ENCODE results near the gene EMILIN2.

The EMILIN2 gene

GRCh38 chr18:2878656-2879330, 32.0 kb downstream of the EMILIN2 start:
- TF ChIP-seq ZNF274 (IDR thresholded peaks at IDR 0.05; ENCODE audit: low read depth, low read length): no peak
- no peak overlapping the region for H3K4me3 ChIP-seq (ENCODE audit: low read length)

DNA sequence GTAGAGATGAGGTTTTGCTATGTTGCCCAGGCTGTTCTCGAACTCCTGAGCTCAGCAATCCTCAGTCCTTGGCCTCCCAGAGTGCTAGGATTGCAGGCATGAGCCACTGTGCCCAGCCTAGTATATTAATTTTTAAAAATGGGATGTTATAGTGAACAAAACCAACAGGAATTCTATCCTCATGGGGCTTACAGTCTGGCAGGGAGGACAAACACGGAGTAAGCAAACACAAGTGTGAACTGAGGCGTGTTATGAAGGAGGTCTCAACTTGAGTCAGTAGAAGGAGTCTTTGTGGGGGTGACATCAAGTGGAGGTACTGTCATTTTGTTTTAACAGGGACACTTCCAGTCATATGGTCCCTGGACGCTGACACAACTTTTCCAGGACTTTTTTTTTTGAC, 33.1 kb downstream of the EMILIN2 start:
- no peak overlapping the region for H3K4me3 ChIP-seq (ENCODE audit: low read length)
- no peak for TF ChIP-seq ZNF274 (IDR thresholded peaks at IDR 0.05; ENCODE audit: low read depth, low read length)

GRCh38 chr18:2880473-2880872, 33.7 kb downstream of the EMILIN2 start:
- H3K4me3 ChIP-seq (ENCODE audit: low read length): no peak overlapping the region
- TF ChIP-seq ZNF274 (IDR thresholded peaks at IDR 0.05; ENCODE audit: low read depth, low read length): no peak

GRCh38 chr18:2881088-2881839, 34.5 kb downstream of the EMILIN2 start:
- TF ChIP-seq ZNF274 (IDR thresholded peaks at IDR 0.05; ENCODE audit: low read depth, low read length): no peak
- no peak overlapping the region for H3K4me3 ChIP-seq (ENCODE audit: low read length)

GRCh38 chr18:2881840-2882195, 35.0 kb downstream of the EMILIN2 start:
- TF ChIP-seq ZNF274 (IDR thresholded peaks at IDR 0.05; ENCODE audit: low read depth, low read length): no peak

DNA sequence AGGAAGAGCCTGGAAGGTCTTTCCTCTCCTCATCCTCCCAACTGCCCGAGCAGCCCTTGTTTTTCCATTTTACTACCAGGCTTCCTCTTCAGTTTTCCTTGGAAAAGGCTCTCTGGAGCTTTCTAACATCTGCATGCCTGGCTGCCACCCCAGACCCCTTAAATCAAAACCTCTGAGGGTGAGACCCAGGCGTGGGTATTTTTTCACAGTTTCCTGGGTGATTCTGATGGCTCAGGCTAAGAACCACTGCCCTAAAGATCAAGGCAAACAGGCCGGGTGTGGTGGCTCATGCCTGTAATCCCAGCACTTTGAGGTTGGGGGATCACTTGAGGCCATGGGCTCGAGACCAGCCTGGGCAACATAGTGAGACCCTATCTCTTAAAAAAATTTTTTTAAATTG, 35.4 kb downstream of the EMILIN2 start:
- no peak for TF ChIP-seq ZNF274 (IDR thresholded peaks at IDR 0.05; ENCODE audit: low read depth, low read length)
- H3K4me3 ChIP-seq (ENCODE audit: low read length): no peak overlapping the region

More at GRCh38 chr18:2881840-2882195, 35.0 kb downstream of the EMILIN2 start:
- H3K4me3 ChIP-seq (ENCODE audit: low read length): no peak overlapping the region

- H3K4me3 ChIP-seq (ENCODE audit: low read length): no peak overlapping the region
- TF ChIP-seq ZNF274 (IDR thresholded peaks at IDR 0.05; ENCODE audit: low read depth, low read length): no peak
Observed at GRCh38 chr18:2883076-2883735, 36.4 kb downstream of the EMILIN2 start.

DNA sequence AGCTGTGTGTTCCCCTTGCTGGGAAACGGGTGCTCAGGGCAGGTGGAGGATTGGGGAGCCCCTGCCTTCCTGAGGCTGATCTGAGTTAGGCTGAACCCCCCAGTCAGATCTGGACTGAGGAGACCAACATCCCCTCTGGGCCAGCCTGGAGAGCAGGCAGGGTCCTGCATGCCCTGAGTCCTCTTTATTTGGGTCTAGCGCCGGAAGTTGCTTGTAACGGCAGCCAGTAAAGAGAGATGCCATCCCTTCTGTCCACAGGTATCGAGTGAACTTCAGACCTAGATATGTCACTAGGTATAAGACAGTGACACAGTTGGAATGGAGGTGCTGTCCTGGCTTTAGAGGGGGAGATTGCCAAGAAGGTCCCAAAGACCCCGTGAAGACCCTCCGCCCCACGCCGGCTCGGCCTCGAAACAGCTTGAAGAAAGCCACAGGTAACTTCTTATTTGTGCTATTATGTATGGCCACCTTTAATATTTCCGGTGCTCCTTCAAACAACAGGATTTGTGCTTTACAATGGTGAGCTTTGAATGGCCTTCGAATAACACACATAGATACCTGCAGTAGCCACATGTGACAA, 38.0 kb downstream of the EMILIN2 start:
- no peak for TF ChIP-seq ZNF274 (IDR thresholded peaks at IDR 0.05; ENCODE audit: low read depth, low read length)
- H3K4me3 ChIP-seq (ENCODE audit: low read length): no peak overlapping the region

DNA sequence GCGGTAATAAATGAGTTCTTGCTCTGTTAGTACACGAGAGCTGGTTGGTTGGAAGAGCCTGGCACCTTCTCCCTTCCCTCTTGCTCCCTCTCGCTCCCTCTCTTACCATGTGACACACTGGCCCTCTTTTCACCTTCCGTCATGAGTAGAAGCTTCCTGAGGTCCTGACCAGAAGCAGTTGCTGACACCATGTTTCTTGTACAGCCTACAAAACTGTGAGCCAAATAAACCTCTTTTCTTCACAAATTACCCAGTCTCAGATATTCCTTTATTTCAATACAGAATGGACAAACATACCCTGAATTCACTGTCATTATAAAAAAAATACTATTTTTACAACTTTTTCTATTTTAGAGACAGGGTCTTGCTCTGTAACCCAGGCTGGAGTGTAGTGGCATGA, 40.7 kb downstream of the EMILIN2 start:
- H3K4me3 ChIP-seq (ENCODE audit: low read length): no peak overlapping the region
- no peak for TF ChIP-seq ZNF274 (IDR thresholded peaks at IDR 0.05; ENCODE audit: low read depth, low read length)

- TF ChIP-seq ZNF274 (IDR thresholded peaks at IDR 0.05; ENCODE audit: low read depth, low read length): no peak
Observed at GRCh38 chr18:2889761-2890192, 43.0 kb downstream of the EMILIN2 start.

DNA sequence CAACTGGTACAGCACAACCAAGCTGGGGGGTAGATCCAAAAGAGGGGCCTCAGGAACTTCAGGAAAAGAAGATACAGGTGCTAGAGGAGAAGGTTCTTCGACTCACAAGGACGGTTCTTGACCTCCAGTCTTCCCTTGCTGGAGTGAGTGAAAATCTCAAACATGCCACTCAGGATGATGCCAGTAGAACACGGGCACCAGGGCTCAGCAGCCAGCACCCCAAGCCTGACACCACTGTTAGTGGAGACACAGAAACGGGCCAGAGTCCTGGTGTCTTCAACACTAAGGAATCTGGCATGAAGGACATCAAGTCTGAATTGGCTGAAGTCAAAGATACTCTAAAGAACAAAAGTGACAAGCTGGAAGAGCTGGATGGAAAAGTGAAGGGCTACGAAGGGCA, 43.8 kb downstream of the EMILIN2 start:
- no peak for TF ChIP-seq ZNF274 (IDR thresholded peaks at IDR 0.05; ENCODE audit: low read depth, low read length)
- H3K4me3 ChIP-seq (ENCODE audit: low read length): no peak overlapping the region

More at GRCh38 chr18:2889761-2890192, 43.0 kb downstream of the EMILIN2 start:
- no peak overlapping the region for H3K4me3 ChIP-seq (ENCODE audit: low read length)

GRCh38 chr18:2891526-2892431, 45.0 kb downstream of the EMILIN2 start:
- no peak for TF ChIP-seq ZNF274 (IDR thresholded peaks at IDR 0.05; ENCODE audit: low read depth, low read length)

DNA sequence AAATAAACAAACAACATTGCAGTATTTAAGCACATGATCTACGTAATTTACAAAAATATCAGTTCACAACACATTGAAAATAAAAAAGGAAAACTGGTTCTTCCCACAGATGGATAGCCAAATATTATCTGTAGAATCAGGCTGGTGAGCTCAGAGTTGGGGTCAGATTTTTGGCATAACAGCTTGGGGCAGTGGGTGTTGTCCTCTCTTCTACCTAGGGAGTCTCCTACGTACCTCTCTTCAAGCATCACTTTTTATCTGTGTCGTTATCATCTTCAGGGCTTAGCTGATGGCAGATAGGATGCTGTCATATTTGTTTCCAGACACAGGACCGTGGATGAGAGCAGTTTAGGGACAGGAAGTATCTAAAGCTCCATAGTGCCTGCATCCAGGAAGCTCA, 46.2 kb downstream of the EMILIN2 start:
- no peak for TF ChIP-seq ZNF274 (IDR thresholded peaks at IDR 0.05; ENCODE audit: low read depth, low read length)
- H3K4me3 ChIP-seq (ENCODE audit: low read length): no peak overlapping the region

More at GRCh38 chr18:2891526-2892431, 45.0 kb downstream of the EMILIN2 start:
- H3K4me3 ChIP-seq (ENCODE audit: low read length): no peak overlapping the region
